Glomerular visceral epithelial cell (primary cell): ENCODE results near the gene ENO1.

Experiments
- DNase-seq: peaks from one replicate; pipeline ENCODE4 v3.0.0-alpha.2; 2016; ENCODE audit errors: extremely low spot score

ENO1 gene

GRCh38 chr1:8813016-8813763 is 65.3 kb downstream of the ENO1 start:
- DNase-seq: no peak

GRCh38 chr1:8812081-8812480 is 66.4 kb downstream of the ENO1 start:
- DNase-seq: no peak
